GM10248 (cell line): Measurements from ENCODE around the gene GRID1.

ENCODE experiments used
- CTCF ChIA-PET: fragments of 300-600 bp; sonication (Branson Sonifier 250); formaldehyde crosslinking; extraction: SDS; loops from one replicate; lab custom pipeline; 2021; ENCODE audit warnings: antibody characterized with exemption; lab: Yijun Ruan, JAX
- POLR2A ChIA-PET: fragments of 350-650 bp; sonication (Branson Sonifier 250); formaldehyde crosslinking; extraction: SDS; loops from one replicate; lab custom pipeline; 2020; ENCODE audit warnings: antibody characterized with exemption; lab: Yijun Ruan, JAX
- DNase-seq: peaks from one replicate; pipeline ENCODE4 v3.0.0; 2012; ENCODE audit errors: extremely low spot score
- TF ChIP-seq, protein P1 (sequence below): IDR thresholded peaks from 2 replicates; pipeline ENCODE4 v1.5.1; 2012; ENCODE audit warnings: mild to moderate bottlenecking, low read depth; ENCODE audit errors: extremely low read depth, missing control alignments, control extremely low read depth

Gene GRID1

DNA sequence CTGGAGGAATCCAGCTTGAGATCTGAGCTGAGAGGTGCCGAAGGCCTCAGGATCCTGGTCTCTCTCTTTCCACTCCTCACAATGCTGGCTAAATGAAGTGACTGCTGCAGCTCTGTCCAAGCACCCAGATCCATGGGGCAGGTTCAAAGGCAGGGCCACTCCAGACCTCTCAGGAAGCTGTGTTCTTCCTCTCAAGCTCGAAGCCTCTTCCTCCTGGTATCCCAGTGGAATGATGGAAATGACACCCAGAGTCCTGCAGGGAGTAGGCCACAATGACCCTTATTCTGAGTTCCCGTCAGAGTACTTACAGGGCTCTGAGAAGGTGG, 574.1 kb downstream of the GRID1 start:
- no peak for DNase-seq
- TF ChIP-seq, protein P1, sequence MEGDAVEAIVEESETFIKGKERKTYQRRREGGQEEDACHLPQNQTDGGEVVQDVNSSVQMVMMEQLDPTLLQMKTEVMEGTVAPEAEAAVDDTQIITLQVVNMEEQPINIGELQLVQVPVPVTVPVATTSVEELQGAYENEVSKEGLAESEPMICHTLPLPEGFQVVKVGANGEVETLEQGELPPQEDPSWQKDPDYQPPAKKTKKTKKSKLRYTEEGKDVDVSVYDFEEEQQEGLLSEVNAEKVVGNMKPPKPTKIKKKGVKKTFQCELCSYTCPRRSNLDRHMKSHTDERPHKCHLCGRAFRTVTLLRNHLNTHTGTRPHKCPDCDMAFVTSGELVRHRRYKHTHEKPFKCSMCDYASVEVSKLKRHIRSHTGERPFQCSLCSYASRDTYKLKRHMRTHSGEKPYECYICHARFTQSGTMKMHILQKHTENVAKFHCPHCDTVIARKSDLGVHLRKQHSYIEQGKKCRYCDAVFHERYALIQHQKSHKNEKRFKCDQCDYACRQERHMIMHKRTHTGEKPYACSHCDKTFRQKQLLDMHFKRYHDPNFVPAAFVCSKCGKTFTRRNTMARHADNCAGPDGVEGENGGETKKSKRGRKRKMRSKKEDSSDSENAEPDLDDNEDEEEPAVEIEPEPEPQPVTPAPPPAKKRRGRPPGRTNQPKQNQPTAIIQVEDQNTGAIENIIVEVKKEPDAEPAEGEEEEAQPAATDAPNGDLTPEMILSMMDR, result no peak
- CTCF ChIA-PET, result interaction anchor here (1.4 to 1.5 kb wide), 2 partner anchors 8 to 9 kb away, joined by 4 to 5 read pairs; no protein-coding TSS in a partner anchor
- POLR2A ChIA-PET, result no interaction called here

DNA sequence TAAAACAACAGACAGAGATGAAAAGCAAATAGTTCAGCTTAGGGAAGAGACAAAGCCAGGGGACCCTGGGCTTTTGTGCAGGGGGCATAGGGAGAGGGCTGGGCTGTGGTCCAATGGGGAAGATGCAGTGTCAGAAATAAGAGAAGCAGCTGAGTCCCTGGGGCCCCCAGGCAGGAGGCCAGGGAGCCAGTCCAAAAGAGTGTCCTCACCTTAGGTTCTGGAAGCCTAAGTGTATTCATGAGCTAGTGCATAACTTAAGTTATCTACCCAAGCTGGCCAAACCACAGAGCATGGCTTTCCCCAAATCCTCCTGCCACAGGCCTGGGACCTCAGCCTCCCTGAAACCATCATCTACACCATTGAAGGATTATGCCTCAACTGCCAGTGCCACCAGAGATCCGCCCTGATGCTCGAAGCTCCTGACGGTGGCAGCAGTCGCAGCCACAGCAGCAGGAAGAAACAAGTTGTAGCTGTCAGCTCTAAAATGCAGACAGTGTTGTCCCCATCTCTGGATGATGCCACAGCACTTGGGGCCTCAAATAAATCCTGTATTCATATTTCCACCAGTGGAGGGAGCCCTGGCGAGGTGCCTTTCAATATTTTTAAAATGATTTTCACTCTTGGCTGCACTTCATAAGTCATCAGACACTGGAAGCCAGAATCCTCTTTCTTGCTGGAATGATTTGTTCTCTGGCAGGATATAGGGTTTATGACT, 574.6 kb downstream of the GRID1 start:
- ChIA-PET CTCF (interaction anchor here (1.4 to 1.5 kb wide), 2 partner anchors 8 to 9 kb away, joined by 4 to 5 read pairs; no protein-coding TSS in a partner anchor), POLR2A (no interaction called here)
- DNase-seq, result no peak
- TF ChIP-seq, protein P1, result no peak

DNA sequence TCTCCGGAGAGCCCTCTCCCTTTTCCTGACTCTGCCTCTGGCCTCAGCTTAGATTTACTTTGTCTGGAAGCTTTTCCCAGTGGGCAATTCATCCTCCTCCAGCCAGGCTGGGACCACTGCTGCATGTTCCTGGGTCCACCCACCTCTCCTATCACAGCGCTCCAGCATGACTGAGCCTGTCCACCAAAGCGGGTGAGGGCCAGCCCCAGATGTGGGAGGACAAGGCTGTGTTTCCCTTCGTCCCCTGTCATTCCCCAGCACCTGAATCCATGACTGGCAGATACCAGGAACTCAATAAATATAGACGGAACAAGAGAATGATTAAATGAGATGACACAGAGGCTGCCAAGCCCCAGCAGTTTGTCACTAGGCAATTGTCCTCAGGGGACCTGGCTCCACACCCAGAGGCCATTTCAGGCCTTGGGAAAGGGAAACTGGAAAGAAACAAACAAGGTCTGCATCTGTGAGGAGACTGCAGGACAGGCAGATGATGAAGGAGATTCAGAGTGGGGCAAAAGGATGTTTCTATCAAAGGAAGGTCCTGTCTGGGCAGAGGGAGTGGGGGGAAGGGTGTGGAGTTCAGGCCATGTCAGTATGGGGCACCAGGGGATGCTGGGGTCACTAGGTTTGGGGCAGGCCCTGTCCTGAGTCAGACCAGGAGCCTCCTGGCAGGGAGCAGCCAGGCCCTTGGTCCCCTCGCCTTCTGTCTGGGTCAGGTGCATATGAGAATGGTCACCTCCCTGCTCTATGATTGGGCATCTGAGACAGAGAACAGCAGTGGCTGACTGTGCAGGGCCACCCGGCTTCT, 576.4 kb downstream of the GRID1 start:
- POLR2A ChIA-PET, result no interaction called here
- no peak for DNase-seq
- TF ChIP-seq, protein P1, result no peak
- CTCF ChIA-PET, result no interaction called here

DNA sequence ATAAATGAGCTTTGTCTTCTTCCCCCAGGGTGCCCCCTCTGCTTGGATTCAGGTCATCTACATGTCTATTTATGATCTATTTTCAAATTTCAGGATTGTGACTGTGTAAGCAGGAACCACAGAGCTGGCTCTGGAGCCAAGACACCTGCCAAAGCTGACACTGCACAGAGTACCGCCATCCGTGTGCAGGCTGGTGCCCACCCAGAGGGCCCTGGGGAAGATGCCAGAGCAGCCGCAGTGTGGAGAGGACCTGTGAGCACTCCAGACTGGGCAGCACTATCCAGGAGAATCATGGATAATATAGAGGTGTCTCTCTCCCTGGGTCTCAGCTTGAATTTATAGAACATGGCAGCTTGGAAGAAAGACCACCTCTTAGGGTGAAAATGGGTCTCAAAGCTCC, 577.5 kb downstream of the GRID1 start:
- TF ChIP-seq, protein P1, result no peak
- DNase-seq, result no peak
- POLR2A ChIA-PET, result no interaction called here
- CTCF ChIA-PET, result interaction anchor here (0.6 kb wide), 1 partner anchor 10 kb away, joined by 3 read pairs; no protein-coding TSS in a partner anchor

DNA sequence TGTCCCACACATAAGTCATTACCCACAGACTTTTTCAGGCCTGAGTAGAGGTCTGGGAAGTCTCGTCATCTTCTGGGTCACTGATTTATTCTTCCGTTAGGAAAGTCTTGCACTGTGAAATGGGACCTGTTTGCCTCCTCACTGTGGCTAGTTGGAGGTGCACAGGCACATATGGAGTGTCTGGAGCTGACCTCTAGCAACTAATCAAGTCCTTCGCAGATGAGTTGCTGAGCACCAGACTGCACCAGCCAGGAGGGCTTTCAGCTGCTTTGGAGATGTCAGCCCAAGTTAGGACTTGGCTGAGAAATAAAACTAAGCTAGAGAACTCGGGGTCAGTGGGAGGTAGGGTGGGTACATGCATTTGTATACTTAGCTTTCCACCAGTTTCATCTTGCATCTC, 578.0 kb downstream of the GRID1 start:
- ChIA-PET CTCF (interaction anchor here (0.6 kb wide), 1 partner anchor 11 kb away, joined by 3 read pairs; no protein-coding TSS in a partner anchor), POLR2A (no interaction called here)
- DNase-seq, result no peak
- TF ChIP-seq, protein P1, result no peak

DNA sequence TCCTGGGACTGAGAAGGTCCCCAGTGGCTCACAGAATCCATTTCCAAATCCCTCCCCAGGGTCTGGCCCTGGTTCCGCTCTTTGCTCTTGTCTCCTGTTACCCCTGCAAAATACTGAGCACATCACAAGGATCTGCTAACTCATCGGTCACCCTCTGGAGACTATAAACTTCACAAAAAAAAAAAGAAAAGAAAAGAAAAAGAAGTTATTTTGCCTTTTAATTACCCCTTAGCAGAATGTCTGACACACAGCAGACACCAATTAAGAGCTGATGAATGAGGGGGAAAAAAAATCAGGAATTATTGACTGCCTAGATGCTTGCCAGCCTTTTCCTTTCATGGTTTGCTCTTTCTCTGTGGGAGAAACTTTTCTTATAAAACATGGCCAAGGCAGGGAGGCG, 578.7 kb downstream of the GRID1 start:
- no peak for DNase-seq
- TF ChIP-seq, protein P1, result no peak
- ChIA-PET CTCF (no interaction called here), POLR2A (no interaction called here)
